Sigmoid colon (tissue), 4 donors: ENCODE results near the gene ATP6V1F.

Experiments used
- EP300 ChIP-seq, 4 donors: sonication (generic); formaldehyde crosslinking; IDR thresholded peaks; one replicate each; pipeline ENCODE4 v1.6.1; 2017; ENCODE audit warnings: antibody characterized with exemption in 4 of 4
- POLR2A ChIP-seq, 2 donors: fragments of 450-650 bp; IDR thresholded peaks; one replicate each; pipeline ENCODE4 v1.6.1; 2016; ENCODE audit warnings: antibody characterized with exemption in 2 of 2, mild to moderate bottlenecking in 2 of 2, moderate library complexity in 2 of 2
- POLR2AphosphoS5 ChIP-seq, 4 donors: sonication (generic); formaldehyde crosslinking; IDR thresholded peaks; one replicate each; pipeline ENCODE4 v1.6.1; 2017; ENCODE audit warnings: antibody characterized with exemption in 4 of 4
- TF ChIP-seq, protein P1 (sequence below), 4 experiments: fragments of 450-650 bp in 3 of 4; fragments of 200-600 bp in 1 of 4; IDR thresholded peaks; one replicate each; pipeline ENCODE4 v1.5.1; 2016 to 2019; ENCODE audit warnings: antibody characterized with exemption in 4 of 4, mild to moderate bottlenecking in 3 of 4, moderate library complexity in 2 of 4

DNA sequence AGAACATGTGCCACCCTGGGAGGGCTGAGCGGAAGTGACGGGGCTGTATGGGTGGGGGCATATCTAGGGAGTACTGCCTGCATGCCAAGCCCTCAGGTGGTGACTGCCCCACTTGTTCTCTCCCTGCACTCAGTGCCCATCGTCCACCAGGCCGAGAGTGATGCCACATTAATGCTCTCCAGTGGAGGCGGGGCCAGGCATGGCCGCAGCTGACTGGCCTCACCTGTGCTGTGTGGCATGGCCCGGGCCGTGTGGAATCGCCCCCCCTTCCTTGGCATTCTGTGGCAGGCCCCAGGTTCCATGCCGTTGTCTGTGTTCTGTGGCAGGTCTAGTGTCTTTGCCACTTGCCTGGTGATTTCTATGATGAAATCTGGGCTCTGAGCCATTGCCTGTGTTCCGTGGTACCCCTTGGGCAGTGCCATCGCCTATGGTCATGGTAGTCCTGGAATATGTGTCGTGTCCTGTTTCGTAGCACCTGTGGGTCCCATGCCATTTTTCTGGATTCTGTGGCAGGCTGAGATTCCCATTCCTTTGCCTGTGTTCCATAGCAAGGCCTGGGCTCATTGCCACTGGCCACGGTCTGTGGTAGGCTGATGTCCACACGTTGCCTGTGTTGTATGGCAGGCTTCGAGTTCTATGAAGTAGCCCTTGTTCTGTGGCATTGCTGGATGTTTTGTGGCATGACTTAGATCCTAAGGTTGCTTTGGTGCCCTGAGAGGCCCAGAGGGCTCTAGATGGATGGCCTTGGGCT is 23.5 kb upstream of the ATP6V1F start:
- TF ChIP-seq, protein P1, sequence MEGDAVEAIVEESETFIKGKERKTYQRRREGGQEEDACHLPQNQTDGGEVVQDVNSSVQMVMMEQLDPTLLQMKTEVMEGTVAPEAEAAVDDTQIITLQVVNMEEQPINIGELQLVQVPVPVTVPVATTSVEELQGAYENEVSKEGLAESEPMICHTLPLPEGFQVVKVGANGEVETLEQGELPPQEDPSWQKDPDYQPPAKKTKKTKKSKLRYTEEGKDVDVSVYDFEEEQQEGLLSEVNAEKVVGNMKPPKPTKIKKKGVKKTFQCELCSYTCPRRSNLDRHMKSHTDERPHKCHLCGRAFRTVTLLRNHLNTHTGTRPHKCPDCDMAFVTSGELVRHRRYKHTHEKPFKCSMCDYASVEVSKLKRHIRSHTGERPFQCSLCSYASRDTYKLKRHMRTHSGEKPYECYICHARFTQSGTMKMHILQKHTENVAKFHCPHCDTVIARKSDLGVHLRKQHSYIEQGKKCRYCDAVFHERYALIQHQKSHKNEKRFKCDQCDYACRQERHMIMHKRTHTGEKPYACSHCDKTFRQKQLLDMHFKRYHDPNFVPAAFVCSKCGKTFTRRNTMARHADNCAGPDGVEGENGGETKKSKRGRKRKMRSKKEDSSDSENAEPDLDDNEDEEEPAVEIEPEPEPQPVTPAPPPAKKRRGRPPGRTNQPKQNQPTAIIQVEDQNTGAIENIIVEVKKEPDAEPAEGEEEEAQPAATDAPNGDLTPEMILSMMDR (IDR thresholded peaks at IDR 0.05) = no peak
- TF ChIP-seq POLR2A (IDR thresholded peaks at IDR 0.05) (no peak), EP300 (IDR thresholded peaks at IDR 0.05) (no peak), POLR2AphosphoS5 (IDR thresholded peaks at IDR 0.05) (no peak)
